Neural cell (in vitro differentiated cells): Measurements from ENCODE around the gene IQSEC2. TPM values are rescaled to one million over a fixed set of nuclear protein-coding genes. Genes with fewer than 3 reads are reported as not detected.

Experiments used
- H2AFZ ChIP-seq: fragments of 200-600, 300-800 bp; sonication (generic), shearing (Covaris generic); 2 replicates; pipeline ENCODE4 v1.6.0; 2014; ENCODE audit warnings: low read depth, mild to moderate bottlenecking, antibody characterized with exemption, low read length, moderate library complexity
- H3F3A ChIP-seq: fragments of 200-600 bp; shearing (Covaris generic); 2 replicates; pipeline ENCODE4 v1.6.1; 2016; ENCODE audit warnings: mild to moderate bottlenecking, moderate library complexity, mixed read lengths, antibody characterized with exemption, low read length; ENCODE audit not compliant: insufficient read depth, poor library complexity, severe bottlenecking
- H3K27ac ChIP-seq: fragments of 200-600, 300-800 bp; sonication (generic), shearing (Covaris generic); 2 replicates; pipeline ENCODE4 v1.5.1; 2014; ENCODE audit warnings: mild to moderate bottlenecking, low read length, moderate library complexity
- H3K27me3 ChIP-seq: fragments of 300-800, 200-600 bp; sonication (generic), shearing (Covaris generic); 2 replicates; pipeline ENCODE4 v1.6.0; 2014; ENCODE audit warnings: mild to moderate bottlenecking, low read depth, low read length, moderate library complexity; ENCODE audit not compliant: insufficient read depth
- H3K36me3 ChIP-seq: fragments of 300-800, 200-600 bp; sonication (generic), shearing (Covaris generic); 2 replicates; pipeline ENCODE4 v1.5.1; 2014; ENCODE audit warnings: mild to moderate bottlenecking, antibody characterized with exemption, low read length, moderate library complexity; ENCODE audit not compliant: insufficient read depth
- H3K4me2 ChIP-seq: fragments of 300-800, 200-600 bp; sonication (generic), shearing (Covaris generic); 2 replicates; pipeline ENCODE4 v1.6.0; 2014; ENCODE audit warnings: mild to moderate bottlenecking, low read length
- H3K4me3 ChIP-seq: fragments of 300-800, 200-600 bp; sonication (generic), shearing (Covaris generic); 2 replicates; pipeline ENCODE4 v1.5.1; 2014; ENCODE audit warnings: mild to moderate bottlenecking, low read length, moderate library complexity
- H3K79me2 ChIP-seq: fragments of 200-600 bp; shearing (Covaris generic); replicated peaks from 2 replicates; pipeline ENCODE4 v1.6.0; 2014; ENCODE audit warnings: mild to moderate bottlenecking, low read length, moderate library complexity; ENCODE audit not compliant: insufficient read depth
- H3K9ac ChIP-seq: fragments of 300-800, 200-600 bp; sonication (generic), shearing (Covaris generic); 2 replicates; pipeline ENCODE4 v1.6.1; 2016; ENCODE audit warnings: mild to moderate bottlenecking, low read length, mixed read lengths
- H3K9me2 ChIP-seq: fragments of 200-600 bp; shearing (Covaris generic); 2 replicates; pipeline ENCODE4 v1.6.1; 2016; ENCODE audit warnings: mild to moderate bottlenecking, low read length, mixed read lengths; ENCODE audit not compliant: insufficient read depth
- H3K9me3 ChIP-seq: fragments of 200-600, 300-800 bp; sonication (generic), shearing (Covaris generic); 2 replicates; pipeline ENCODE4 v1.6.1; 2016; ENCODE audit warnings: mild to moderate bottlenecking, mixed run types, low read length, moderate library complexity, mixed read lengths
- H4K20me1 ChIP-seq: fragments of 200-600 bp; shearing (Covaris generic); 2 replicates; pipeline ENCODE4 v1.6.1; 2016; ENCODE audit warnings: mild to moderate bottlenecking, mixed run types; ENCODE audit not compliant: insufficient read depth
- EP300 ChIP-seq: fragments of 450-650 bp; conservative IDR thresholded peaks from 2 replicates; pipeline ENCODE4 v1.6.1; 2014; ENCODE audit warnings: antibody characterized with exemption, mild to moderate bottlenecking, moderate library complexity; ENCODE audit not compliant: poor library complexity, severe bottlenecking
- EZH2 ChIP-seq: fragments of 200-600, 300-800 bp; shearing (Covaris generic), sonication (generic); IDR thresholded peaks from 2 replicates; pipeline ENCODE4 v1.6.1; 2014; ENCODE audit warnings: antibody characterized with exemption, low read length, borderline replicate concordance, mild to moderate bottlenecking; ENCODE audit not compliant: insufficient read depth, poor library complexity, severe bottlenecking
- MXI1 ChIP-seq: fragments of 450-650 bp; conservative IDR thresholded peaks from 2 replicates; pipeline ENCODE4 v1.6.1; 2014; ENCODE audit warnings: antibody characterized with exemption, mild to moderate bottlenecking; ENCODE audit not compliant: poor library complexity, severe bottlenecking
- POLR2AphosphoS5 ChIP-seq: IDR thresholded peaks from 2 replicates; pipeline ENCODE4 v1.6.1; 2012
- RAD21 ChIP-seq: fragments of 450-650 bp; conservative IDR thresholded peaks from 2 replicates; pipeline ENCODE4 v1.6.1; 2014; ENCODE audit warnings: antibody characterized with exemption, mild to moderate bottlenecking, moderate library complexity
- SMC3 ChIP-seq: fragments of 450-650 bp; conservative IDR thresholded peaks from 2 replicates; pipeline ENCODE4 v1.6.1; 2014; ENCODE audit warnings: antibody characterized with exemption, mild to moderate bottlenecking, moderate library complexity; ENCODE audit not compliant: poor library complexity
- TAF1 ChIP-seq: IDR thresholded peaks from 2 replicates; pipeline ENCODE4 v1.6.1; 2012; ENCODE audit warnings: low read depth
- polyA plus RNA-seq: library from polyadenylated mRNA; depleted of rRNA; stranded (reverse); fragments of >200 nt; gene quantifications from 2 replicates; pipeline ENCODE4 v1.2.3, GENCODE V29; 2014
- TF ChIP-seq, protein P1 (sequence below): fragments of 450-650 bp; IDR thresholded peaks from 2 replicates; pipeline ENCODE4 v1.5.1; 2014; ENCODE audit warnings: antibody characterized with exemption, mild to moderate bottlenecking, moderate library complexity; ENCODE audit not compliant: poor library complexity, severe bottlenecking
- TF ChIP-seq, protein P2 (sequence below): IDR thresholded peaks from 2 replicates; pipeline ENCODE4 v1.6.1; 2012; ENCODE audit warnings: borderline replicate concordance

The IQSEC2 gene
- polyA plus RNA-seq, 1 donor from 2014 or later: 2.4 TPM

- Histone ChIP-seq H3K9me3 (no peaks in the 10 kb centered on the region), H2AFZ (no peak overlapping the region), H4K20me1 (no peaks in the 10 kb centered on the region), H3K27ac (no peak overlapping the region), H3K27me3 (no peaks in the 10 kb centered on the region), H3K9ac (no peak overlapping the region), H3K4me3 (no peak overlapping the region), H3K79me2 (no peaks in the 10 kb centered on the region), H3F3A (no peaks in the 10 kb centered on the region), H3K36me3 (no peaks in the 10 kb centered on the region), H3K4me2 (no peak overlapping the region), H3K9me2 (no peaks in the 10 kb centered on the region)
- no peak for TF ChIP-seq RAD21
- TF ChIP-seq POLR2AphosphoS5: no peak
- TF ChIP-seq, protein P1, sequence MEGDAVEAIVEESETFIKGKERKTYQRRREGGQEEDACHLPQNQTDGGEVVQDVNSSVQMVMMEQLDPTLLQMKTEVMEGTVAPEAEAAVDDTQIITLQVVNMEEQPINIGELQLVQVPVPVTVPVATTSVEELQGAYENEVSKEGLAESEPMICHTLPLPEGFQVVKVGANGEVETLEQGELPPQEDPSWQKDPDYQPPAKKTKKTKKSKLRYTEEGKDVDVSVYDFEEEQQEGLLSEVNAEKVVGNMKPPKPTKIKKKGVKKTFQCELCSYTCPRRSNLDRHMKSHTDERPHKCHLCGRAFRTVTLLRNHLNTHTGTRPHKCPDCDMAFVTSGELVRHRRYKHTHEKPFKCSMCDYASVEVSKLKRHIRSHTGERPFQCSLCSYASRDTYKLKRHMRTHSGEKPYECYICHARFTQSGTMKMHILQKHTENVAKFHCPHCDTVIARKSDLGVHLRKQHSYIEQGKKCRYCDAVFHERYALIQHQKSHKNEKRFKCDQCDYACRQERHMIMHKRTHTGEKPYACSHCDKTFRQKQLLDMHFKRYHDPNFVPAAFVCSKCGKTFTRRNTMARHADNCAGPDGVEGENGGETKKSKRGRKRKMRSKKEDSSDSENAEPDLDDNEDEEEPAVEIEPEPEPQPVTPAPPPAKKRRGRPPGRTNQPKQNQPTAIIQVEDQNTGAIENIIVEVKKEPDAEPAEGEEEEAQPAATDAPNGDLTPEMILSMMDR: no peak
- TF ChIP-seq EZH2: no peak
- TF ChIP-seq TAF1: no peak
- TF ChIP-seq MXI1: no peak
- TF ChIP-seq EP300: no peak
- TF ChIP-seq, protein P2, sequence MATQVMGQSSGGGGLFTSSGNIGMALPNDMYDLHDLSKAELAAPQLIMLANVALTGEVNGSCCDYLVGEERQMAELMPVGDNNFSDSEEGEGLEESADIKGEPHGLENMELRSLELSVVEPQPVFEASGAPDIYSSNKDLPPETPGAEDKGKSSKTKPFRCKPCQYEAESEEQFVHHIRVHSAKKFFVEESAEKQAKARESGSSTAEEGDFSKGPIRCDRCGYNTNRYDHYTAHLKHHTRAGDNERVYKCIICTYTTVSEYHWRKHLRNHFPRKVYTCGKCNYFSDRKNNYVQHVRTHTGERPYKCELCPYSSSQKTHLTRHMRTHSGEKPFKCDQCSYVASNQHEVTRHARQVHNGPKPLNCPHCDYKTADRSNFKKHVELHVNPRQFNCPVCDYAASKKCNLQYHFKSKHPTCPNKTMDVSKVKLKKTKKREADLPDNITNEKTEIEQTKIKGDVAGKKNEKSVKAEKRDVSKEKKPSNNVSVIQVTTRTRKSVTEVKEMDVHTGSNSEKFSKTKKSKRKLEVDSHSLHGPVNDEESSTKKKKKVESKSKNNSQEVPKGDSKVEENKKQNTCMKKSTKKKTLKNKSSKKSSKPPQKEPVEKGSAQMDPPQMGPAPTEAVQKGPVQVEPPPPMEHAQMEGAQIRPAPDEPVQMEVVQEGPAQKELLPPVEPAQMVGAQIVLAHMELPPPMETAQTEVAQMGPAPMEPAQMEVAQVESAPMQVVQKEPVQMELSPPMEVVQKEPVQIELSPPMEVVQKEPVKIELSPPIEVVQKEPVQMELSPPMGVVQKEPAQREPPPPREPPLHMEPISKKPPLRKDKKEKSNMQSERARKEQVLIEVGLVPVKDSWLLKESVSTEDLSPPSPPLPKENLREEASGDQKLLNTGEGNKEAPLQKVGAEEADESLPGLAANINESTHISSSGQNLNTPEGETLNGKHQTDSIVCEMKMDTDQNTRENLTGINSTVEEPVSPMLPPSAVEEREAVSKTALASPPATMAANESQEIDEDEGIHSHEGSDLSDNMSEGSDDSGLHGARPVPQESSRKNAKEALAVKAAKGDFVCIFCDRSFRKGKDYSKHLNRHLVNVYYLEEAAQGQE: no peak
- TF ChIP-seq SMC3: no peak
Measured at GRCh38 chrX:53300157-53300556, 18.8 kb upstream of the IQSEC2 start.

DNA sequence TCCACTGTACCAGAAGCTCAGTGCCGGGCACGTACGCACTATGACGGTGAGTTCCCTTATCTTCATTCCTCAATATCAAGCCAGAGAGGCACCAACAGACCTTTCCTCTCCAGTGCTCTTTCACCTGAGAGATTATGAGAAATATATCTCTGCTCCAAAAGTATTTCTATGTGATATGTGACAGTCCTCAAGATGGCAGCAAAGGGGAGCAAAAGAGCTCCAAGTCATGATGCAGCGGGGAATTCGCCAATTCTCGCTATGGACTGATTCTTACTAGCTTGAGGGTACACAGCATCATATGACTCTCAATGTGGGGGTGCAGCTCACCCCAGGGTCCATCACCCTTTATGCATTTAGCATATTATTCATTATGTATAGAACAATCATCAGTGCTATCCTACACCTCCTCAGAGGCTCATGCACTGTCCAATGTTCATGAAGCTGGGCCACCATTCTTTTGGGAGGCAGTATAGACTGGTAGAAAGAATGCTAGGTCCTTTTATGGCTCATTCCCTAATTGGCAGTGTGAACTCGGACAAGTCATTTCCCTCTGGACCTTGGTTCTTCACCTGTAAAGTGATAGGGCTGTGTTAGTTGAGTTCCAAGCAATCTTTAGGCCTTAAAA, 12.8 kb upstream of the IQSEC2 start:
- Histone ChIP-seq H3K4me3 (no peak overlapping the region), H3K27me3 (no peaks in the 10 kb centered on the region), H3K79me2 (no peaks in the 10 kb centered on the region), H4K20me1 (no peaks in the 10 kb centered on the region), H3K9ac (no peak overlapping the region), H3F3A (no peaks in the 10 kb centered on the region), H3K27ac (no peak overlapping the region), H2AFZ (no peak overlapping the region), H3K9me3 (no peaks in the 10 kb centered on the region), H3K36me3 (no peaks in the 10 kb centered on the region), H3K4me2 (no peak overlapping the region), H3K9me2 (no peaks in the 10 kb centered on the region)
- TF ChIP-seq, protein P1: peak; percentile 43
- TF ChIP-seq RAD21: peak; percentile 42
- TF ChIP-seq TAF1: no peak
